IPS DF 19.7 (cell line): ENCODE data around the gene GPS1.

Source experiments
- DNase-seq: peaks from one replicate; pipeline ENCODE4 v3.0.0-alpha.2; 2013; ENCODE audit warnings: low read depth, low spot score

The GPS1 gene

DNA sequence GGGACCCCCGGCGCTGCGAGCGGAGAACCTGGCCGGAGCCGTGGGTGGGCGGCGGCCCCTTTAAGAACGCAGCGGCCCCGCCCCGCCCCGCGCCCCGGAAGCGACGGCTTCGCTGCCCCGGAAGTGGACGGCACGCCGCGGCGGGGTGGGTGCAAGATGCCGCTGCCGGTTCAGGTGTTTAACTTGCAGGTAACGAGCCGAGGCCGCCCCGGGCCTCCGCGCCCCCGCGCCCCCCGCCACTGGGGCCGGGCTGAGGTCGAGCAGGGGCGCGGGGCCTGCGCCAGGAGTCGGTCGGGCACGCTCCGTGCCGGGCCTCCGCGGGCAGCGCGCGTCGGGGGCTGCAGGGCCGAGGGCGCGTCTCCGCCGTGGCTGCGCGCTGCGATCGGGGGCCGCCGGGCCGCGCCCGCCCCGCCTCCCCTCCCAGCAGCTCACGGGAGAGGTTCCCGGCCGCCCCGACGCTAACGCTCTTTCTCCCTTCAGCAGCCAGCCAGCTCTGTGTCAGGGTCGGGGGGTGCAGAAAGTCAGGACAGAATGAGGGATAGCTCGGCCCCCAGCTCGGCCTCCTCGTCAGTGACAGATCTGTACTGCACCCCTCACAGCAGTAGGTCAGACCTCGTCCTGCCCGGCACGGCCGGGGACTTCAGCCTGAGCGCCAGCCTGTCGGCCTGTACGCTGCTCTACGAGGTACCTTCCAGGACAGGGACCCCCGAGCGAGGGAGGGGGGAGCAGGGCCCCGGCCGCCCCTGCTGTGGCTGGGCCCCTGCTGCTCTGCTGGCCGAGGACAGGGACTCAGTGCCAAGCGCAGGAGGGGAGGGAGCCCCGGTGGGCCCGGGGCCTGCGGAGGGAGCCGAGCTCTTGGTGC, at the start of gene GPS1, which contains the start of gene RFNG:
TSS of gene GPS1 (plus strand) at position 123 of the 862 bp plus-strand sequence. CDS start at position 157, 34 bp downstream.
TSS of gene RFNG (minus strand) at position 36 of the 862 bp plus-strand sequence. CDS start 45 bp downstream, outside the sequence.
- no peak for DNase-seq

GRCh38 chr17:82003411-82004381, 48.0 kb upstream of the GPS1 start:
- DNase-seq, result no peak

GRCh38 chr17:82004517-82005455, 46.9 kb upstream of the GPS1 start:
- no peak for DNase-seq

DNA sequence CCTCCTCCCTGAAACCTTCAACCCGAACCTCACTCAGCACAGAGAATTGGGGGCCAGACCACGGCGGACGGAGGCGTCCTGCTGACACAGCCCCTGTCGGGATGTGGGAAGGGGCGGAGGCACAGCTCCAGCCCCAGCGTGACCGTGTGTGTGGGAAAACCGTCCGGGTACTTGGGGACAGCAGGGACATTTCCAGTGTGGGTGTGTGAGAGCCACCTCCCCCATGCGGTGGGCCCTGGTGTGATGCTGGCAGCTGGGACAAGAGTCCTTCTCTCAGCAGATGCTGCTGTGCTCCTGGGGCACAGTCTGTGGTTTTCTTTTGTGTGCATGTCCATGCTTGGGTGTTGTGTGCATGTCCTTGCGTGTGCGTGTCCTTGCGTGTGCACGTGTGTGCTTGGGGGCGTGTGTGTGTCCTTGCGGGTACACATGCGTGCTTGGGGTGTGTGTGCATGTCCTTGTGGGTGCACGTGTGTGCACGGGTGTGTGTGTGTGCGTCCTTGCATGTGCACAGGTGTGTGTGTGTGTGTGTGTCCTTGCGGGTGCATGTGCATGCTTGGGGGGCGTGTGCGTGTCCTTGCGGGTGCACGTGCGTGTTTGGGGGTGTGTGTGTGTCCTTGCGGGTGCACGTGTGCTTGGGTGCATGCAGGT, 45.9 kb upstream of the GPS1 start:
- DNase-seq, result no peak

- DNase-seq, result no peak
Measured at GRCh38 chr17:82006468-82007227, 45.0 kb upstream of the GPS1 start.

DNA sequence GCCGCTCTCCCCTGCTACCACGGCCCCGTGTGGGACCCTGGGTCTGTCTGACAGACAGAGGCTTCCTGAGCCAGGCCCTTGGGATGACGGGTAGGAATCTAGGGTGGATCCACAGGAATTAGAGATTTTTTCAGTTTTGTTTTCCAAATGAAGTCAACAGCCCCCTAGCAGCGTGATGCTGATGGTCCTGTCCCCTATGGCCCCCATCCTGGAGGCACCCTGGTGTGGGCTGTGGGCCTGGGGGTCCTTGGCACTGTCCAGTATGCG, 44.5 kb upstream of the GPS1 start:
- no peak for DNase-seq

DNA sequence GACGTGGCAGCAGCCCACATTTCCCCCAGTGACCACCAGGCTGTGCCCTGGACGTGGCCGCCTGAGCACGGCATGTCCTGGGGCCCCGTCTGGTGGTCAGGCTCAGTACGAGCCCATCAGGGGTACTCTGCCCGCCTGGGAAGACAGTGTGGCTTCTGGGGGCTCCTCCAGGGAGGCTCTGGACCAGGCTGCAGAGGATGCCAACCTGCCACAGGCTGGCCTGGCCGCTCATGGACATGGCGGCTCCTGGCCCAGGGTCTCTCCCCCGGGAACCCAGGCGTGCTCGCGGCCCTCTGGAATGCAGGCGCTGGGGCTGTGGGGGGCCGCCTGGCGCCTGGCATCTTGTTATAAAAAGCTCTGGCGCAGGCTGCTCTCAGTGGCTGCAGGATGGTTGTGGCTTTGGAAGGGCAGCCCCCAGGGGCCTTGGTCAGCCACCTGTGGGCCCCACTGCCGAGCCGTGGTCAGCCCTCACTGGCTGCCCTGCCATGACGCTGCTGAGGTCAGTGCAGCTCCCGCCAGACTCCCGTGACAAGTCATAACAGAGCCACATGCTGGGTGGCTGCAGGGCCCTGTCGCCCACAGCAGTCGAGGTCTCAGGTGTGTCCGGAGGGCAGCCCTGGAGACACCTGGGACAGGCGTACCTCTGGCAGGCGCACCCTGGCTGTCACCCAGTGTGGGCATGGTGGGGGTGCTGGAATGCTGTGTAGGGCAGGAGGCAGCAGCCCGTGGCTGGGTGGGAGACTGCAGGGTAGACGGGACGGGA, 44.0 kb upstream of the GPS1 start:
- no peak for DNase-seq

- no peak for DNase-seq
Measured at GRCh38 chr17:82008258-82008940, 43.3 kb upstream of the GPS1 start.

DNA sequence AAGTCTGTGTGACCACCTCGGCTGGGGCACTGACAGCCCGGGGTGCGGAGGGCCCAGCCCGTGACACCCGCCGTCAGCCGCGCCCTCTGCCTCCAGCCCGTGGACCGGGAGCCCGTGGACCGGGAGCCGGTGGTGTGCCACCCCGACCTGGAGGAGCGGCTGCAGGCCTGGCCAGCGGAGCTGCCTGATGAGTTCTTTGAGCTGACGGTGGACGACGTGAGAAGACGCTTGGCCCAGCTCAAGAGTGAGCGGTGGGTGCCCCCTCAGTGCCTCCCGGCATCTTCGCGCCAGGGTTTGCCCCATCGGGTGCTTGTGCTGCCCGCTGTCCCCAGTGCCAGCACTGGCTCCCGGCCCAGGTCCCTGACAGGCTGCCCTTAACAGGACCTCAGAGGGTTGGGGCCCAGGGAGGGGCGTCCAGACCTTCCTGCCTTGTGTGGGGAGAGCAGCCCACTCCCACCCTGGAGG, 42.7 kb upstream of the GPS1 start:
- no peak for DNase-seq

DNA sequence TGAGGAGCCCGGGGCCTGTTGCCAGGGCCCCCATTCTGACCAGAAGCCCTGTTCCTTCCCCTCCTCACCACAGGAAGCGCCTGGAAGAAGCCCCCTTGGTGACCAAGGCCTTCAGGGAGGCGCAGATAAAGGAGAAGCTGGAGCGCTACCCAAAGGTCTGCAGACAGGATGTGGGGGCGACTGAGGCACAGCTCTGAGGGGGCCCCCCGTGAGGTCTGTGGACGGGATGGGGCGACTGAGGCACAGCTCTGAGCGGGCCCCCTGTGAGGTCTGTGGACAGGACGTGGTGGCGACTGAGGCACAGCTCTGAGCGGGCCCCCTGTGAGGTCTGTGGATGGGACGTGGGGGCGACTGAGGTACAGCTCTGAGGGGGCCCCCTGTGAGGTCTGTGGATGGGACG, 42.3 kb upstream of the GPS1 start:
- DNase-seq, result no peak

GRCh38 chr17:82010575-82011525, 40.8 kb upstream of the GPS1 start:
- no peak for DNase-seq

- DNase-seq, result no peak
Measured at GRCh38 chr17:82011617-82012187, 40.0 kb upstream of the GPS1 start.

DNA sequence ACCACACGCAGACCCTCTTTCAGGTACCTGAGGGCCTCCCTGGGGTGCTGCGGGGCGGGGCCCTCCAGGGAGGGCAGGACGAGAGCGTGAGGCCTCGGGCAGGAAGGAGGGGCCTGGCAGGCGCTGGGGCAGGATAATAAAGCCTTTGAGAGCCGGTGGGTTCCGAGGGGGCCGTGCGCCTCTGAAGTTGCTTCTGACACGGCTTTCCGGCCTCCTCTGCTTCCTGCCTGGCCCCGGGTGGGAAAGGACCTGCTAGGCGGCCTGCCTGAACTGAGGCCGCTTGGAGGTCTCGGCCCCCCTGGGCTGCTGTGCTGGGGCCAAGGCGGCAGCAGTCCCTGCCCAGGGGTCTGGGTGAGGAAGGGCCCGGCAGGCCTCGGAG, 39.4 kb upstream of the GPS1 start:
- DNase-seq, result no peak

DNA sequence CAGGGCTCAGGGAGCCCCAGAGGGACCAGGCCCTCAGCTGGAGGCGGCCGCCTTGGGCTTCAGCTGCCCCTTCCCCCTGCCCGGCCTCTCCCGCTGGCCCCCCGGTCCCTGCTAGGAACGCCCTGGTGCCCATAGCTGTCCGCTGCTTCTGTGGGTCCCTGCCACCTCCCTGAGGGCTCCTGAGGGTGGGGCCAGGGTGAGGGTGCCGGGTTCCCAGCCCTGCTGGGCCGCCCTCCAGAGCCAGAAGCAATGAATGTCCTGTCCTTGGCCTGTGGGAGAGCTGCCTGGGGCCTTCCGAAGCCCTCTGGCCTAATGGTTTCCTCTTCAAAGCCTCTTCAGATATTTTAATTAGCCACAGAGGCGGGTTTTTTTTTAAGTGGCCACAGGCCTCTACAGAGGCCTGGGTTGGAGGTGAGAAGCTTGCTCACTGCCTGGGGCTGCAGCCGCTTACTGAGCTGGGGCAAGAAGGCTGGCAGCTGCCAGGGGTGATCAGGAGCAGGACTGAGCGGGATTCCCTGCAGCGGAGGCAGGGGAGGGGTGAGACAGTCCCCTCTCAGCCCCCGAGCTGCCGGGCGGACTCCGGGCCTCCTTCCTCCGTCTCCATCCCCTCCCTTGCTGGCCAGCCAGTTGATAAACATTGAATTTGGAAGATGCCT, 38.9 kb upstream of the GPS1 start:
- DNase-seq, result no peak

GRCh38 chr17:82013341-82013740, 38.4 kb upstream of the GPS1 start:
- DNase-seq, result no peak

GRCh38 chr17:82013772-82014321, 37.9 kb upstream of the GPS1 start:
- DNase-seq, result no peak
